Amniotic epithelial cell (primary cell): ENCODE measurements around the gene TMC3.

ENCODE experiments used
- DNase-seq: peaks from one replicate; pipeline ENCODE4 v3.0.0-alpha.2; 2010; ENCODE audit warnings: low read depth

The TMC3 gene

GRCh38 chr15:81373775-81374395, at the start of gene TMC3:
Gene TMC3, minus strand, starts transcription at chr15:81374213. Its CDS starts 136 bp downstream, at chr15:81374077.
- DNase-seq: no peak

GRCh38 chr15:81421461-81421860, 47.4 kb upstream of the TMC3 start:
- DNase-seq: no peak

GRCh38 chr15:81419332-81419943, 45.4 kb upstream of the TMC3 start:
- DNase-seq: no peak

- DNase-seq: no peak
Measured at GRCh38 chr15:81418891-81419290, 44.9 kb upstream of the TMC3 start.

- DNase-seq: no peak
Measured at GRCh38 chr15:81418444-81418843, 44.4 kb upstream of the TMC3 start.

GRCh38 chr15:81414274-81414968, 40.4 kb upstream of the TMC3 start:
- peak; percentile 43 for DNase-seq

GRCh38 chr15:81413851-81414250, 39.8 kb upstream of the TMC3 start:
- no peak for DNase-seq

GRCh38 chr15:81411969-81412633, 38.1 kb upstream of the TMC3 start:
- no peak for DNase-seq

- DNase-seq: no peak
Measured at GRCh38 chr15:81411051-81411450, 37.0 kb upstream of the TMC3 start.

GRCh38 chr15:81410318-81410753, 36.3 kb upstream of the TMC3 start:
- DNase-seq: peak; percentile 62

GRCh38 chr15:81407718-81408117, 33.7 kb upstream of the TMC3 start:
- DNase-seq: no peak

GRCh38 chr15:81407176-81407575, 33.2 kb upstream of the TMC3 start:
- DNase-seq: no peak

- DNase-seq: peak; percentile 54
Measured at GRCh38 chr15:81400640-81401236, 26.7 kb upstream of the TMC3 start.

GRCh38 chr15:81398910-81399551, 25.0 kb upstream of the TMC3 start:
- peak; percentile 86 for DNase-seq

- no peak for DNase-seq
Measured at GRCh38 chr15:81398456-81398855, 24.4 kb upstream of the TMC3 start.

- DNase-seq: peak; percentile 17
Measured at GRCh38 chr15:81394603-81395002, 20.6 kb upstream of the TMC3 start.

GRCh38 chr15:81391657-81392056, 17.6 kb upstream of the TMC3 start:
- DNase-seq: no peak

GRCh38 chr15:81388436-81388770, 14.4 kb upstream of the TMC3 start:
- no peak for DNase-seq

GRCh38 chr15:81387621-81388435, 13.8 kb upstream of the TMC3 start:
- no peak for DNase-seq

GRCh38 chr15:81386947-81387346, 12.9 kb upstream of the TMC3 start:
- DNase-seq: peak; percentile 48

- no peak for DNase-seq
Measured at GRCh38 chr15:81385721-81386076, 11.7 kb upstream of the TMC3 start.
